ENCODE results near the gene CDC42BPA.

GRCh38 chr1:227281371-227281770, 36.9 kb downstream of the CDC42BPA start:
- no peak for TF ChIP-seq ZNF8 (CRISPR knock-in tag; IDR thresholded peaks at IDR 0.05)
- TF ChIP-seq PATZ1 (CRISPR knock-in tag; IDR thresholded peaks at IDR 0.05; ENCODE audit: borderline replicate concordance) = no peak
- no peak for TF ChIP-seq ISL1 (CRISPR knock-in tag; IDR thresholded peaks at IDR 0.05)
- no peak for TF ChIP-seq ZC3H10 (CRISPR knock-in tag; IDR thresholded peaks at IDR 0.05)
- TF ChIP-seq POU6F1 (CRISPR knock-in tag; IDR thresholded peaks at IDR 0.05; ENCODE audit: borderline replicate concordance, low read depth) = no peak
- TF ChIP-seq CREB5 (CRISPR knock-in tag; IDR thresholded peaks at IDR 0.05; ENCODE audit: low read depth) = no peak
- TF ChIP-seq RARB (CRISPR knock-in tag; IDR thresholded peaks at IDR 0.05) = no peak
- no peak for TF ChIP-seq TOX (CRISPR knock-in tag; IDR thresholded peaks at IDR 0.05; ENCODE audit: borderline replicate concordance)
- no peak for TF ChIP-seq TCF4 (CRISPR knock-in tag; IDR thresholded peaks at IDR 0.05; ENCODE audit: borderline replicate concordance)
